Middle frontal gyrus (tissue), 1 donor: ENCODE data around the gene PTCD2.

Experiments
- DNase-seq: peaks from one replicate; pipeline ENCODE4 v3.0.0-alpha.2; 2015; ENCODE audit warnings: low spot score; ENCODE audit errors: extremely low spot score

PTCD2 gene, protein sequence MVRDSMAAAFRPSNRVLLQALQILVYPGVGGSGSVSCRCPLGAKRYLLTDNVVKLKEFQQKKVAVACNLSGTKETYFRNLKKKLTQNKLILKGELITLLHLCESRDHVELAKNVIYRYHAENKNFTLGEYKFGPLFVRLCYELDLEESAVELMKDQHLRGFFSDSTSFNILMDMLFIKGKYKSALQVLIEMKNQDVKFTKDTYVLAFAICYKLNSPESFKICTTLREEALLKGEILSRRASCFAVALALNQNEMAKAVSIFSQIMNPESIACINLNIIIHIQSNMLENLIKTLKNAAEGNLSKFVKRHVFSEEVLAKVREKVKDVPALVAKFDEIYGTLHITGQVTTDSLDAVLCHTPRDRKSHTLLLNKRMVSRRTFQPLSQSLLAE

GRCh38 chr5:72319976-72320752 lies at the start of gene PTCD2, which contains the start of gene MRPS27:
Gene PTCD2, plus strand, starts transcription at chr5:72320373. Its CDS starts 10 bp downstream, at chr5:72320383.
Gene MRPS27, minus strand, starts transcription at chr5:72320240. Its CDS starts 19 bp downstream, at chr5:72320221.
- DNase-seq = peak; percentile 97

DNA sequence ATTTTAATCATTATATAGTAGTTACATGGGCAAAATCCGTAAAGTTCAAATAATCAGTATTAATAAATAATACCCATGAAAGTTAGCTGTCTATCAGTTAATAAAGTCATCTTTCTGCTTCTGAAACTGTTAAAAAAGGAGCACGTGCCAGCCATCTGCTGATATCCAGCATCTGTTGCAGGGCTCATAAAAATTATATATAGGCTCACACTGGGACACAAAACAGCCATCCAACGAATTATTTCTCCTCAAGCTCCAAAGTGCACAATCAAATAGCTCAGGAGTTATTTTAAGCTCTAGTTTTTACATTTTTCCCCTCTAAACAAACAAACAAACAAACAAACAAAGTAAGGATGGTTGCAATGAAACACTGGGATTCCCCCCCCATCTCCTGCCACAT lies 48.5 kb upstream of the PTCD2 start:
- no peak for DNase-seq

DNA sequence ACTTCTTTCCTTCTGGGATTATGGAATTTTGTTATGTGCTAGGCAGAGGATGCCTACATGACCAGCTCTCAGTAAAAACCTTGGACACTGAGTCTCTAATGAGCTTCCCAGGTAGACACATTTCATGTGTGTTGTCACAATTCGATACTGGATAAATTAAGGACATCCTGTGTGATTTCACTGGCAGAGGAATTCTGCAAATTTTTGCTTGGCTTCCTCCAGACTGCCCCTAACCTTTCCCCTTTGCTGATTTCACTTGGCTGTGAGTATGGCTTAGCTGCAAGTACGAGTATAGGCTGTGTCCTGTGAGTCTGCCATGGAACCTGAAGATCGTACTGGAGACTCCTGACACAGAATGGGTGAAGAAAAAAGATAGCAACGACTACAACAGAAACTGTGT lies 47.8 kb upstream of the PTCD2 start:
- no peak for DNase-seq

GRCh38 chr5:72273547-72273946 lies 46.6 kb upstream of the PTCD2 start:
- no peak for DNase-seq

- DNase-seq = no peak
Measured at GRCh38 chr5:72276219-72276752, 43.9 kb upstream of the PTCD2 start.

DNA sequence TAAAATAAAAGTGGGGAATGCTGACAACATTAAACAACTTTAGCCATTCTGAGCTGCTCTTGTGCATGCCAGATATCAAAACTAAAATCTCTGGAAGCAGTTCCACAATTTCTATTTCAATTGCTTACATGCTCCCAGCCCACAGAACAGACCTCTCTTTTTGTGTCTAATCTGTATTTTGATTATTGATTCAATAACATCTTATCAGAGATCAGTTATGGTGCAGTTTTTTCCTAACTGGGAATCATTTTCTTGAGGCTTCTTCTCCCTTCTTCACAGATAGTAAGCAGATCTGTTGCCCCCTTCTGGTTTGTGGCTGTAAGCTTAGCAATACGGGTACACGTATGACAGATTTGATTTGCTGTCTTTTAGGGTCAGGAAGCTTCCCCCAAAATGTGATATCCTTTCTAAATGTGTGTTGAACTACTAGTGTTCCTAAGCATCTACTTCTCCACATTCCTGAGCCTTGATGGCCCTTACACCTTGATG lies 39.5 kb upstream of the PTCD2 start:
- DNase-seq = no peak

GRCh38 chr5:72281430-72281763 lies 38.8 kb upstream of the PTCD2 start:
- DNase-seq = no peak

DNA sequence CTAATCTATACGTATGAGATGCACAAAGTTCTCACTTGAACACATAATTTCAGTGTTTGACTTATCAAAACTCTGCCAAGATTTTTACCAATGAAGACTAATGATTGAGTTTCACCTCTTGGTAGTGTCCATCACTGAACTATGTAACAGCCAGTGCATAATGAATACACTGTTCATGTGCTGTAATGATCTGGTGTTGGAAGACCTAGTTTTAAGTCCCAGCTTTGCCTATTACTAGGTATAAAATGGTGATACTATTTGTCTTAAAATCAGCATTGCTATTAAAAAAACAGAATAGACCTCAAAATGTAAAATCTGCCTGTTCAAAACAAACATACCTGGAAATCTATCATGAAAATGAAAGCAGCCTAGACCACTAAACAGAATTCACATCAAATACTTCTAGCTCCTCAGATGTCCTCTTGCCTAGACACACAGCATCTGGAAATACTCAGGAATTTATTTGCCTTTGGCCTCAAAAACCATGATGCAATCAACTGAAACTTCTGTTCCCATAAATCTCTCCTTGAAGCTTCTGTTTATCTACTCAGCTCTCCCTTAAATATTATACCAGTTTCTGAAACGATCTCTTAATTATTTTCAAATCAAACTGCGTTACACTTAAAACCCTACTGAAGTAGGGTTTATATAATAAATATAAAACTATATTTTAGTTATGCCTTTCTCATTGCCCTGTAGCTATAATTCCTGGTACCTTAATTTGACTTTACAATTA lies 38.2 kb upstream of the PTCD2 start:
- DNase-seq = no peak

GRCh38 chr5:72282878-72283277 lies 37.3 kb upstream of the PTCD2 start:
- no peak for DNase-seq

GRCh38 chr5:72283358-72283757 lies 36.8 kb upstream of the PTCD2 start:
- DNase-seq = no peak

DNA sequence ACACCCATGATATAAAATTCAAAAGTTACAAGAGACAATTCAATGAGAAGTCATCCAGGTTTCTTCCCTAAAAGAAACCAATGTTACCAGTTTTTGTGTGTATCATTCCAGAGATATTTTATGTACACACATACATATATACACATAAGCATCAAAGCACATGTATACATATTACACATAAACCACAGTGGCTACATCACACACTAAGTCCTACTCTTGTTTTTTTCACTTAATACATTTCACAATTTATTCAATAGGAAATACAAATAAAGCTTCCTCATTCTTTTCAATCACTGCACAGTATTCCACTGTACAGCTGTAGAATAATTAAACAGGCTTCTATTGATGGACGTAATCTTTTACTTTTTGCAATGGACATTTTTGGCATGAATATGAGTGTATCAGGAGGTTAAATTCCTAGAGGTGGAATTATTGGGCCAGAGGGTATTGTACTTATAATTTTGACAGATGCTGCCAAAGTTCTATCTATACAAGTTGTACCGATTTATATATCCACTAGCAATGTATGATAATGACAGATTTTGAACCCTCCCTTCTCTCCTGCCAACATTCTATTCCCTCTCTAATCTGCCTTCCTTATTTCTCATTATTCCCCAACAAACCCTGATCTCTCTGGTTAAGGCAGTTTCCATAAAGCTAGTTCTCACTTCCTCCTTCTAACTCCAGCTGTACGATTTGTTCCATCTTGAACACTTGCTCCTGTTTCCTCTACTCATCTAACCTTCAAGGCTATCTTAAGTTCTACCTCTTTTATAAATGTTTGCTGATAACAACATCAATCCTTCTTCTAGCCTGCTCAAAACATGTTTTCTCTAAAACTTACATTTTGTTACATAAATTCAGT lies 35.4 kb upstream of the PTCD2 start:
- no peak for DNase-seq

DNA sequence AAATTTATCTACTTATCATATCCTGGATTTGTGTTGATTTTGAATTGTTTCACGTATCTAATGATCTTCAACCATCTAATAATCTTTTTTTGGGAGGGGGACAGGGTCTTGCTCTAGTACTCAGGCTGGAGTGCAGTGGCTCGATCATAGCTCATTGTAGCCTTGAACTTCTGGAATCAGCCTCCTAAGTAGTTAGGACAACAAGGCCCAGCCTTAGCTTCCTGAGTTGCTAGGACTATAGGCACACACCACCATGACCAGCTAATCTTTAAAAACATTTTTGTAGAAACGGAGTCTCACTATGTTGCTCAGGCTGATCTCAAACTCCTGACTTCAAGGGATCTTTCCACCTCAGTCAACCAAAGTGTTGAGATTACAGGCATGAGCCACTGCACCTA lies 34.8 kb upstream of the PTCD2 start:
- DNase-seq = no peak

GRCh38 chr5:72286798-72287197 lies 33.4 kb upstream of the PTCD2 start:
- no peak for DNase-seq

DNA sequence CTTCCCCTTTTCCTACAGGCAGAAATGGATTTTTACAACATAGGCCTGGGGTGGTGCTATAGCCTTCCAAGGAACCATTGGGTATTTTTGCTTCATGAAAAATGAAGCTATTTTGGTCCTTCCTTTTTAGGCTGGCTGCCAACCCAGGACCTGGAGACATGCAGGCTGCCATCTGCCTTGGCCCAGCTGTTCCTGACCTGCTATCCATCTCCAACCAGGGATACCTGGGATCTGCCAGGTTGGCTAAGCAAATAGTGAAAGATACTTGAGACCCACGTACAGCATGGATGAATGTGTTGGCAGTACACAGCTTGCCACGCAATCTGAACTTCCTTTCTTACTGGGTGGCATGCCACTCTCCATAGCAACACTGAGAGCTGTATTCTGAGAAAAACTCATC lies 31.2 kb upstream of the PTCD2 start:
- DNase-seq = no peak

DNA sequence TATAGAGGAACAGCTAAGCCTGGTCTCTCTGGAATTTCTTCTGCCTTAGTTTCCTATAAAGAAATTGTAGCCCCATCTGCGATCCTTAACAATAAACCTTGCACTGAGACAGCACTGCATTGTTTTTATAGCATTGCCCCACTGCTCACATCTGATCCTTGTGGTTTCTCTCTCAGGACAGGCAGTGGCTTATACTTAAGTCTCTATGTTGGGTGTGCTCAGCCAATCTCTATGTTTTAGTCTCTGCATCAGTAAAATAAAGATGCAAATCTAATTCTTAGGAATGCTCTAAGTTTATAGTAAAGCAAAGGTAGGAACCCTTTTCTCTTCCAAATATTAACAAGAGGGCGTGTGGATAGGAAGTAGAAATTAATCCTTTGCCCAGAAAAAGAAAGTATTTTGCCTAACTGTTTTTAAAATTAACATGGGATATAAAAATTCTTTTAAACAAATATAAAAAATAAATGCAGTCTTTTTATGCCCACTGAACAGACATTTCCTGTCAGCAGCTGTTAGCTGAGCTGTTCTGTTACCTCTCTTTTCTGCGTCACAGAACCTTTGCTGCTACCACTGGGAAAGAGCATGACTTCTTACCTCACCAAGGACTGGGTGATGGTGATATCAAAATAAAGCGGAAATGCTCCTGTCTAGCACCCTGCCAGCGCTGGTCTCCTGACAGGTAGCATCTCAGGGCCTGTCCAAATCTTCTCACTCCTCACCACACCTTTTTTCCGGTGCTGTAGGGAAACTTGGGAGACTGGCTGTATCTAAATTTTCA lies 29.6 kb upstream of the PTCD2 start:
- DNase-seq = no peak

DNA sequence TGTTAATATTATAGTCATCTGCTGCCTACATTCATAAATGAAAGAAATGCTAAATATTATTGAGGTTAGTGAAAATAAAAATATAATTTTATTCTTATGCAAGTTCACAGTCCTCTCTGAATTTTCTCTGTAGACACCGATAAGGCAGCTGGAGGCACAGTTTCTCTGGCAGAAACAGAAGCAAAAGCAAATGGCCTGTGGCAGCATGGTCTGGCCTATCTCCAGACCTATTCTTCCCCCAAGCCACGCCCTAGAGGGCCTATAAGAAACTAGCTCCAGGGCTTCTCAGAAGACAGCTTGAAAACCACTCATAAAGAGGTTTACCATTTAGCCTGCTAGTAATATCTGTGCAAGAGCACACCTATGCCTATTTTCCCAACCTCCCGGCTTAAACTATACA lies 28.6 kb upstream of the PTCD2 start:
- DNase-seq = no peak

DNA sequence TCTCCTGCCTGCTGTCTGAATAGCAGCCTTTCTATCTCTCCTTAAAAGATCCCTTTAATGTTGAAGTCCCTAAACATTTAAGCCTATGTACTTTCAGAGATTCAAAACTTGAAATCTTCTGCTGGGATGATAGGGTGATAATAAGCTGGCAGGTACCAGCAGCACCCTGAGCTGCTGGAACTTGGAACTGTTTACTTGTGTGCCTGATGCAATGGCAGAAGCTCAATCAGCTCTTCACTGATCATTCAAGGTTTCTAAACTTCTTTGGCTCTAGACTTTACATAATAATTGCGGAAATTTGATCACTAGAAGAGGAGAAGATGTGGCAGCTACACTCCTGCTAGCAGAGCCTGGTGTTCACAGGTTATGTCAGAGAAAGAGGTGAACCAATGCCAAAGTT lies 27.8 kb upstream of the PTCD2 start:
- DNase-seq = no peak

DNA sequence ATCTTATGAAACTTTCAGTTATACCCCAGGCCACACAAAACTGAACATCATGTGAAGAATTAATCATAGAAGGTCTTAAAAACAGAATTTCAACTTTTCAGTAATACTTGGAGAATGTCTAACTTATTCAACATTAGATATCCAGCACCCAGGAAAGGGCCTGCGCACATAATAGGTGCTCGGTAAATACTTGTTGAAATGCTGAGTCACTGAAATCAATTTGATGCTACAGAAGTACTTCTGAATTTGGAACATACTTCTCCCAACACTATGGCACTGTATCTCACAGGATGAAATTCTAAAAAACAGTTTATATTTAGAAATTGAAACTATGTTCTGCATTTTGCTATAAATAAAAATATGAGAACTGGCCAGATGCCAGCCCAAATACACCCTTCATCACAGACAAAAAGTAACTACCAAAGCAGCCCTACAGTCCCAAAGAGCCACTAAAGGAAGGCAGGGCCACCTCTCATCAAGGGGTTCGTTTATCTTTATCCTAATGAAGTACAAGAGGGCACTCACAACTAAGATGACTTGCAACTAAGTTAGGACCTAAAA lies 26.6 kb upstream of the PTCD2 start:
- DNase-seq = no peak

DNA sequence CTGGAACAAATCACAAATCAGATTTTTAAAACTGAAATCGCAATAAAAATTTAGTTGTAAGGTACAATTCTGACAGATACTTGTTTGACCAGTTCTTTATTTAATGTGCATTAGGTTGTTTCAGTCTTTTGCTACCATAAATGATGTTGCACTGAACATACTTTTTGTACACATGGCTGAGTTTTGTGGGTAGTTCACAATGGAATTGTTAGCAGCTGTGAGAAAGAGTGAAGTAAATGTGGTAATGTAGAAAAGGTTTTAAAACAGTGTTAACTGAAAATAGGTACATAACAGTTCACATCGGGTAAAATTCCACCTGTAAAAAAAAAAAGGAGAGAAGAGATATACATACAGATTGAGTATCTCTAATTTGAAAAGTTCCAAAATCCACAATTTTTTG lies 25.7 kb upstream of the PTCD2 start:
- DNase-seq = no peak

- DNase-seq = no peak
Measured at GRCh38 chr5:72295539-72295938, 24.6 kb upstream of the PTCD2 start.
